Thymus (tissue), 11 donors: ENCODE data around the gene SPRR1B. TPM values are rescaled to one million over a fixed set of nuclear protein-coding genes. Genes with fewer than 3 reads are reported as not detected.
"Not testable (repeated sequence)": the region's sequence is repeated elsewhere in the genome, so short reads cannot be mapped to it uniquely, and the experiment has no call there.

Experiments used
- DNase-seq, 9 donors: peaks; one replicate each; pipeline ENCODE4 v3.0.0-alpha.2; 2013; ENCODE audit warnings: low spot score in 9 of 9, low read depth in 6 of 9, missing footprints in 1 of 9
- H3K27ac ChIP-seq, 2 donors: one replicate each; pipeline ENCODE4 v1.5.1; 2013; ENCODE audit warnings: control low read depth in 1 of 2, low read depth in 1 of 2, low read length in 1 of 2, mild to moderate bottlenecking in 1 of 2, moderate library complexity in 1 of 2
- H3K27me3 ChIP-seq, 2 donors: one replicate each; pipeline ENCODE4 v1.5.1; 2013; ENCODE audit warnings: low read length in 1 of 2; ENCODE audit not compliant: control insufficient read depth in 2 of 2, insufficient read depth in 1 of 2
- H3K36me3 ChIP-seq, 2 donors: one replicate each; pipeline ENCODE4 v1.5.1; 2013; ENCODE audit warnings: low read length in 1 of 2, mild to moderate bottlenecking in 1 of 2, moderate library complexity in 1 of 2; ENCODE audit not compliant: control insufficient read depth in 2 of 2, insufficient read depth in 2 of 2
- H3K4me1 ChIP-seq, 2 donors: one replicate each; pipeline ENCODE4 v1.5.1; 2013; ENCODE audit warnings: low read length in 2 of 2; ENCODE audit not compliant: control insufficient read depth in 2 of 2, insufficient read depth in 2 of 2
- H3K4me3 ChIP-seq, 2 donors: one replicate each; pipeline ENCODE4 v1.5.1; 2013; ENCODE audit warnings: low read length in 2 of 2, control low read depth in 1 of 2, mild to moderate bottlenecking in 1 of 2
- H3K9me3 ChIP-seq, 2 donors: one replicate each; pipeline ENCODE4 v1.5.1; 2013; ENCODE audit warnings: low read length in 1 of 2, mild to moderate bottlenecking in 1 of 2; ENCODE audit not compliant: control insufficient read depth in 2 of 2, insufficient read depth in 1 of 2
- WGBS: extraction: QIAGEN DNeasy Blood & Tissue Kit; methylation state at CpG from one replicate; pipeline ENCODE4 v1.1.7; 2013; 5-methylcytosine and 5-hydroxymethylcytosine counted together
- polyA plus RNA-seq: library from polyadenylated mRNA; stranded (reverse); fragments of 200-250 nt; gene quantifications from one replicate; pipeline ENCODE4 v1.2.3, GENCODE V29; 2013
- total RNA-seq: library from RNA; stranded (reverse); fragments of 120-200 nt; gene quantifications from one replicate; pipeline ENCODE4 v1.2.4, GENCODE V29; 2013
- donor health status: healthy.

Gene SPRR1B
- total and polyA plus RNA-seq, 2 donors: 1.2 to 132 TPM

DNA sequence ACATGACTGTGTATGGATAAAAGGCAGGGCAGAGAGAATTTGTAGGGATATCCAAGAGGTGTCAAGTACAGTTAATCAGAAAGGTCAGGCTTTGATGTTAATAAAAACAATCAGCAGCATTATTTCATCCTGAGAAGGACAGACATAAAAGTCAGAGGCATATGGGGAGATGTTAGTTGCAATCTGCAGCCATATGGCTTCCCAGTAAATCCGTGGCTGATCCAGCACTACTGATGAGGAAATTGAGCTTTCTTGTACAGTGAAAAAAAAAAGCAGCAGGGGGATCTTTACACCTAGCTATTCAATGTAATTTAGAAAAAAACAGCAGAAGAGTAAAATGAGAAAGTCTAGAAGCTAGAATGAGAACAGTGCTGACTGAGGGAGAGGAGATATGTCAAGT is 2.2 kb upstream of the SPRR1B start:
- 89% methylated on average over 1 of the region's 1 CpG for WGBS
- H3K27ac ChIP-seq: no peak overlapping the region
- no peaks in the 10 kb centered on the region for H3K27me3 ChIP-seq

DNA sequence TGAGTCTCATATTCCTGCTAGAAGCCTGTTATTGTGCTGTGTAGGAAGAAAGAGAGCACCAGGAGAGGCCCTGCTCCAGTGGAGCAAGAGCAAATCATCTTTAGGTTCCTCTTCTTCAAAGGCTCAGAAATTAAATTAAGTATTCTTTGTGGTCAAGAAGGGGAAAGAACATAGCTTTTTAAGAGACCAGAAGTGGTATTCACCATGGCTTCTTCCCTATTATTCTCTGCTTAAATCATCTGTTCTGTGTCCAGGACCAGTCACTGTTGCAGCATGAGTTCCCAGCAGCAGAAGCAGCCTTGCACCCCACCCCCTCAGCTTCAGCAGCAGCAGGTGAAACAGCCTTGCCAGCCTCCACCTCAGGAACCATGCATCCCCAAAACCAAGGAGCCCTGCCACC is 1.1 kb downstream of the SPRR1B start:
- Histone ChIP-seq H3K4me3 (no peak overlapping the region), H3K36me3 (no peaks in the 10 kb centered on the region), H3K27ac (no peak overlapping the region), H3K4me1 (no peaks in the 10 kb centered on the region), H3K27me3 (no peaks in the 10 kb centered on the region), H3K9me3 (no peaks in the 10 kb centered on the region)
- no peak for DNase-seq

More for the DNA sequence above, 2.2 kb upstream of the SPRR1B start:
- H3K36me3 ChIP-seq: no peaks in the 10 kb centered on the region
- H3K4me1 ChIP-seq: no peaks in the 10 kb centered on the region
- no peaks in the 10 kb centered on the region for H3K9me3 ChIP-seq
- no peak for DNase-seq
- no peak overlapping the region for H3K4me3 ChIP-seq

DNA sequence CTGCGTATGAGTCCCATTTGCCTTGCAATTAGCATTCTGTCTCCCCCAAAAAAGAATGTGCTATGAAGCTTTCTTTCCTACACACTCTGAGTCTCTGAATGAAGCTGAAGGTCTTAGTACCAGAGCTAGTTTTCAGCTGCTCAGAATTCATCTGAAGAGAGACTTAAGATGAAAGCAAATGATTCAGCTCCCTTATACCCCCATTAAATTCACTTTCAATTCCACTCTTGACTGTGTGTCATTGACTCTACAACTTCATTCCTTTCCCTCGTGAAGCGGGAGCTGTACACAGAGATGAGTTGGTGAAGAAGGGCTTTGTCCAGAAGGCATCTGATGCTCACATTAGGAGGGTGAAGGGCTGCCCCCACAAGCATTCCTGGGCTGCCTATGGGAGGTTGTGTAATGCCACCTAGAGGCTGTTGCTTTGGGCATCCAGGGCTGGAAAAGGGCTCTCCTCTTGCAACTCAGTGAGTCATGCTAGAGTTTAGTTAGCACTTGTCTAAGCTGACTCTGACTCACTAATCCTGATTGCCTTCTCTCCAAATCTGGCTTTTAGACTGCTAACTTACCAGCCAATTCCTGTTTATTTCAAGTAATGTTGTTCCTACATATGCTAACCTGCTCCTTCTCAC is 1.8 kb downstream of the SPRR1B start:
- Histone ChIP-seq H3K9me3 (no peaks in the 10 kb centered on the region), H3K27ac (no peak overlapping the region), H3K4me1 (no peaks in the 10 kb centered on the region), H3K27me3 (no peaks in the 10 kb centered on the region), H3K4me3 (no peak overlapping the region), H3K36me3 (no peaks in the 10 kb centered on the region)
- DNase-seq: no peak
- 70% methylated on average over 3 of the region's 3 CpGs for WGBS

DNA sequence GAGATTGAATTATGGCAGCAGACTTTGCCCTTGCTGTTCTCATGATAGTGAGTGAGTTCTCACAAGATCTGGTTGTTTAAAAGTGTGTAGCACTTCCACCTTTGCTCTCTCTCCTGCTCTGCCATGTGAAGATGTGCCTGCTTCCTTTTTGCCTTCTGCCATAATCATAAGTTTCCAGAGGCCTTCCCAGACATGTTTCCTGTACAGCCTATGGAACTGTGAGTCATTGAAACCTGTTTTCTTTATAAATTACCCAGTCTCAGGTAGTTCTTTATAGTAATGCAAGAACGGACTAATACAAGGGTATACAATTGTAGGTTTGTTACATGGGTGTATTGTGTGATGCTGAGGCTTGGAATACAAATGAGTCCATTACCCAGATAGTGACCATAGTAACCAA is 4.2 kb downstream of the SPRR1B start:
- no peaks in the 10 kb centered on the region for H3K9me3 ChIP-seq
- no peaks in the 10 kb centered on the region for H3K27me3 ChIP-seq
- no peaks in the 10 kb centered on the region for H3K36me3 ChIP-seq
- WGBS: 93% methylated on average over 1 of the region's 1 CpG
- H3K27ac ChIP-seq: no peak overlapping the region
- no peak for DNase-seq
- H3K4me1 ChIP-seq: no peaks in the 10 kb centered on the region
- H3K4me3 ChIP-seq: no peak overlapping the region

DNA sequence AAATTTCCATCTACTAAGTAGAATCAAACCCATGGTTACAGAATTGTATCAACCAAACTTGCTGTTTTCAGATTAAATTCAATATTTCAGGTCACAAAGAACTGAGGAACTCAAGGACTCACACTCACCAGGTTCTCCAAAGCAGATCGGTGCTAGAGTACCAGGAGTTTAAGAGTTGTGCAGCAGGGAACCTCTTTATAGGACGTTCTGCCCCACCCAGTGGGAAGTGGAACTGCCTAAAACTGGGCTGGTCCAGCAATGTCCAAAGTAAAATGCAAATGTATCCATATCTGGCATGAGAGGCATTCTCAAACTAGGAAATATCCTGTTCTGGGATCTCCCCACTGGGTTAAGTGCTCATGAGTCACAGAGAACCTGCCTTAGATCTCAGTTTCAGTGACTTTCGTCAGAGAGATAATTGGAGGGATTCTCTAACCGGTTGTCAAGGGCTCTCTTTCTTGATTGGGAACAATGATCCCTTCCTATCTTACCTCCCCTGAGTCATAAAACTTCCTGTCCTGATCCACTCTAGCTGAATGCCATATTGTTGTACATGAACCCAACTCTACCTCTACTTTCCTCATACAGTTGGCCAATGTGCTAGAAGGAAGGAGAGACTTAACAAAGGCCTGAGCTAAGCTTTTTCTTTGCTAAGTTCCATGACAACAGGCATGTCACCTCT is 10.1 kb downstream of the SPRR1B start, which contains the start of gene SPRR2D:
SPRR2D (minus strand) TSS at position 171 of the 682 bp plus-strand sequence. CDS start 774 bp downstream, outside the sequence.
- no peak for DNase-seq
- Histone ChIP-seq H3K36me3 (no peaks in the 10 kb centered on the region), H3K4me3 (no peak within 1 kb of the TSS), H3K27ac (no peak within 1 kb of the TSS), H3K4me1 (no peaks in the 10 kb centered on the region), H3K9me3 (no peaks in the 10 kb centered on the region), H3K27me3 (no peaks in the 10 kb centered on the region)
- 76% methylated on average over 4 of the region's 4 CpGs for WGBS

DNA sequence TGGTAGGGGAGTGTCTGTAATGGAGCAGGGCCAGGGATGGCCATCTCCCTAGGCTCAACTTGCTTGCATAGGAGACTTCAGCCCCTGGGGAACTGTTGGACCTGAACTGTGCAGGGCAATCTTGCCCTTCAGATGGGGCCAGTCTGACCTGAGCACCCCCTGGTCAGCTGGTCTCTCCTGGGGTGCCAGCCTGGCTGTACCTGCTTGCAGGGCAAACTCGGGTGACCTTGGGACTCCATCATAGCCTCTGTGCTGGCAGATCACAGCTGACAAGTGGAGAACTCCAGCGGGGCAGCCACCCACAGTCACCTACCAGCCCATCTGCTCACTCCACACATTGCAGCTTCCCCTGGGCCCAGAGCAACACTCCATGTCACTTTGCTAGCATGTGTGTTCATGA is 18.2 kb downstream of the SPRR1B start:
- 94% methylated on average over 2 of the region's 2 CpGs for WGBS
- Histone ChIP-seq H3K36me3 (no peaks in the 10 kb centered on the region), H3K4me1 (no peaks in the 10 kb centered on the region), H3K9me3 (no peaks in the 10 kb centered on the region), H3K27me3 (no peaks in the 10 kb centered on the region), H3K27ac (no peak overlapping the region), H3K4me3 (no peak overlapping the region)
- no peak for DNase-seq

DNA sequence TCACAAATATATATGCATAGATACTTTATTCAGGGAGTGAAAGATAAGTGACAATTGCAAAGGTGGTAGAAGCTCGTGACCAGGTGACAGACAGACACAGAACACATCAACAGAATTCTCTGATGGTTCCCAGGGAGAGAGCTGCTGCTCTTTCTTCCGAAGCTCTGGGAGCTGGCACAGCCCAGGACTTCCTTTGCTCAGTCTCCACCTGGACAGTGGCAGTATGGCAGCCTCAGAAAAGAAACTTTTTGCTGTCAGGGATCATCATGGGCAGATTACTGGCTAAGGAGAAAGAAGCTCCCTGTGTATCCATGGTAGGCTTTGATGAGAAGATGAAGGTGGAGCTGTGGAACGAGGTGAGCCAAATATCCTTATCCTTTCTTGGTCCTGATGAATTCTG is 25.1 kb downstream of the SPRR1B start:
- WGBS: 82% methylated on average over 3 of the region's 3 CpGs
- not testable (repeated sequence) for DNase-seq, H3K9me3 ChIP-seq, H3K27ac ChIP-seq, H3K27me3 ChIP-seq, H3K36me3 ChIP-seq, H3K4me1 ChIP-seq, H3K4me3 ChIP-seq

DNA sequence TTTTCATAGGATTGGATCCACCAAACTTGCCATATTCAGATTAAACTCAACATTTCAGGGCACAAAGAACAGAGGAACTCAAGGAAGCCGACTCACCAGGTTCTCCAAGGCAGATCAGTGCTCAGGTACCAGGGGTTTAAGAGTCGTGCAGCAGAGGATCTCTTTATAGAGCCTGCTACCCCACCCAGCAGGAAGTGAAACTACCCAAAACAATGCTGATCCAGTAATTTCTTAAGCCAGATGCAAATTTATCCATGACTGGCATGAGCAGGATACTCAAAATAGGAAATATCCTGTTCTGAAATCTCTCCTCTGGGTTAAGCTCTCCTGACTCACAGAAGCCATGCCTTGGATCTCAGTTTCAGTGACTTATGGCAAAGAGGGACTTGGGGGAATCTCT is 26.4 kb downstream of the SPRR1B start, which contains the start of gene SPRR2A:
SPRR2A (minus strand) TSS at position 138 of the 400 bp plus-strand sequence. CDS start 777 bp downstream, outside the sequence.
- H3K4me3 ChIP-seq: no peak within 1 kb of the TSS

DNA sequence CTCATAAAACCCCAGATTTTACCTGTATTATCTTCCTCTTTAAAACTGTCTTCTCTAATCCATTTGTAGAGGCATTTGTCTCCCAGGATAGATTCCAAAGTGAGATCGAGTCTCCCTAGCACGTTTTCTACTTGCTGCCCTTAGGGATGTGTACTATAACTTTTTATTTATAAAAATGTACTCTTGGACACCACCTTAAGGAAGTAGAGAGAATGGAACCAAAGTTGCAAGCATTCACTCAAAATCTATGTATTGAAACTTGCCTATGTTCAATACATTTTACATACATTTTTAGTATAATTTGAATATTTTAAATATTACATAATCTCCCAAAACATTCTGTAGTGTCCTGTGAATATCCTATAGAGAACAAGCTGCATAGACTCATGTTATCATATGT is 27.2 kb downstream of the SPRR1B start:
- no peaks in the 10 kb centered on the region for H3K36me3 ChIP-seq
- no peak overlapping the region for H3K4me3 ChIP-seq
- no peaks in the 10 kb centered on the region for H3K4me1 ChIP-seq
- H3K27ac ChIP-seq: no peak overlapping the region
- WGBS: 79% methylated on average over 2 of the region's 2 CpGs
- no peak for DNase-seq
- no peaks in the 10 kb centered on the region for H3K27me3 ChIP-seq
- no peaks in the 10 kb centered on the region for H3K9me3 ChIP-seq

More for the DNA sequence above, 26.4 kb downstream of the SPRR1B start, which contains the start of gene SPRR2A:
- Histone ChIP-seq H3K4me1 (no peaks in the 10 kb centered on the region), H3K27ac (no peak within 1 kb of the TSS), H3K36me3 (no peaks in the 10 kb centered on the region), H3K27me3 (no peaks in the 10 kb centered on the region), H3K9me3 (no peaks in the 10 kb centered on the region)
- 76% methylated on average over 2 of the region's 2 CpGs for WGBS
- no peak for DNase-seq
